GM23338 (cell line): ENCODE data around the gene EIF2D.

Source experiments
- CTCF ChIP-seq, 2 experiments: fragments of 200-600 bp in 1 of 2; sonication (generic) in 1 of 2; conservative IDR thresholded peaks; 2 replicates each; pipeline versions ENCODE4 v1.5.1 to v1.6.1; 2016 to 2017; ENCODE audit warnings: antibody characterized with exemption in 2 of 2, low read depth in 2 of 2, mild to moderate bottlenecking in 2 of 2, moderate library complexity in 1 of 2
- POLR2AphosphoS5 ChIP-seq: IDR thresholded peaks from 2 replicates; pipeline ENCODE4 v1.6.1; 2016; ENCODE audit warnings: antibody characterized with exemption, low read depth
- ZNF114 ChIP-seq: fragments of 250-450 bp; sonication (Bioruptor Pico); IDR thresholded peaks from 2 replicates; pipeline ENCODE4 v1.5.0; 2020; ENCODE audit warnings: mild to moderate bottlenecking, moderate library complexity

GRCh38 chr1:206657751-206658150 lies 45.5 kb upstream of the EIF2D start:
- TF ChIP-seq CTCF (conservative IDR thresholded peaks at IDR 0.05; ENCODE audit: low read depth in 2 of 2) = no peak
- no peak for TF ChIP-seq ZNF114 (CRISPR knock-in tag)
- TF ChIP-seq POLR2AphosphoS5 = no peak
